AG04449 (cell line): Measurements from ENCODE around the gene GLYATL1B.
"Not testable (repeated sequence)": the region's sequence is repeated elsewhere in the genome, so short reads cannot be mapped to it uniquely, and the experiment has no call there.

Experiments
- CTCF ChIA-PET: fragments of 350-600 bp; formaldehyde crosslinking; extraction: SDS; loops from one replicate; lab custom pipeline; 2021; ENCODE audit warnings: antibody characterized with exemption; lab: Yijun Ruan, JAX
- POLR2A ChIA-PET: fragments of 400-600, 350-600 bp; formaldehyde crosslinking; extraction: SDS; loops from one replicate; lab custom pipeline; 2020; ENCODE audit warnings: antibody characterized with exemption, inconsistent platforms; lab: Yijun Ruan, JAX
- DNase-seq: peaks from one replicate; pipeline ENCODE4 v3.0.0-alpha.2; 2010; ENCODE audit warnings: low read depth, low spot score
- H3K4me3 ChIP-seq: 2 replicates; pipeline ENCODE4 v1.5.1; 2011; ENCODE audit warnings: low read depth, mild to moderate bottlenecking, control low read depth, low read length
- CTCF ChIP-seq: IDR thresholded peaks from one replicate; pipeline ENCODE4 v1.5.1; 2011; ENCODE audit warnings: mild to moderate bottlenecking, moderate library complexity, low read length, control low read depth, inconsistent platforms; ENCODE audit not compliant: insufficient read depth; ENCODE audit errors: missing control alignments

The GLYATL1B gene

GRCh38 chr11:59106363-59107336, 20.5 kb downstream of the GLYATL1B start, which contains the start of gene FAM111B:
FAM111B (plus strand) TSS chr11:59107237; CDS start chr11:59109626, 2,389 bp downstream.
- peak within 1 kb of the TSS; percentile 68 for H3K4me3 ChIP-seq
- DNase-seq = peak; percentile 47
- POLR2A ChIA-PET = no interaction called here
- CTCF ChIA-PET = interaction anchor here (0.7 to 7.2 kb wide), 14 partner anchors 9 to 65 kb away, joined by 3 to 57 read pairs (median 4); partner anchors contain the start of gene DTX4
- TF ChIP-seq CTCF = peak; percentile 23

GRCh38 chr11:59107721-59108120, 21.6 kb downstream of the GLYATL1B start:
- CTCF ChIA-PET = interaction anchor here (0.8 to 7.2 kb wide), 6 partner anchors 10 to 50 kb away, joined by 3 to 57 read pairs (median 14); no protein-coding TSS in a partner anchor
- DNase-seq = not testable (repeated sequence)

GRCh38 chr11:59112494-59112893, 26.4 kb downstream of the GLYATL1B start:
- POLR2A ChIA-PET = no interaction called here
- H3K4me3 ChIP-seq = no peak overlapping the region
- CTCF ChIA-PET = no interaction called here

More at GRCh38 chr11:59107721-59108120, 21.6 kb downstream of the GLYATL1B start:
- H3K4me3 ChIP-seq = peak overlapping the region; percentile 68
- POLR2A ChIA-PET = not testable (repeated sequence)

GRCh38 chr11:59114344-59114743, 28.2 kb downstream of the GLYATL1B start:
- DNase-seq = no peak
- ChIA-PET POLR2A (no interaction called here), CTCF (interaction anchor here (1.9 kb wide), 1 partner anchor 22 kb away, joined by 13 read pairs; no protein-coding TSS in a partner anchor)
- TF ChIP-seq CTCF = no peak
- H3K4me3 ChIP-seq = no peak overlapping the region

More at GRCh38 chr11:59112494-59112893, 26.4 kb downstream of the GLYATL1B start:
- no peak for DNase-seq
- TF ChIP-seq CTCF = no peak

- no peak for DNase-seq
- ChIA-PET POLR2A (no interaction called here), CTCF (no interaction called here)
- no peak for TF ChIP-seq CTCF
- H3K4me3 ChIP-seq = no peak overlapping the region
Measured at GRCh38 chr11:59115553-59115952, 29.4 kb downstream of the GLYATL1B start.

GRCh38 chr11:59117774-59118173, 31.7 kb downstream of the GLYATL1B start:
- ChIA-PET POLR2A (no interaction called here), CTCF (no interaction called here)
- no peak overlapping the region for H3K4me3 ChIP-seq
- no peak for DNase-seq
- TF ChIP-seq CTCF = no peak
